ENCODE measurements around the gene AKIRIN2. TPM values are rescaled to one million over a fixed set of nuclear protein-coding genes. Genes with fewer than 3 reads are reported as not detected.

The AKIRIN2 gene
- total and polyA plus RNA-seq, 2 of the 13 experiments (the other 11 are each of a cell fraction or from before 2014, with no cell fraction given) = 15.6 to 23.4 TPM

DNA sequence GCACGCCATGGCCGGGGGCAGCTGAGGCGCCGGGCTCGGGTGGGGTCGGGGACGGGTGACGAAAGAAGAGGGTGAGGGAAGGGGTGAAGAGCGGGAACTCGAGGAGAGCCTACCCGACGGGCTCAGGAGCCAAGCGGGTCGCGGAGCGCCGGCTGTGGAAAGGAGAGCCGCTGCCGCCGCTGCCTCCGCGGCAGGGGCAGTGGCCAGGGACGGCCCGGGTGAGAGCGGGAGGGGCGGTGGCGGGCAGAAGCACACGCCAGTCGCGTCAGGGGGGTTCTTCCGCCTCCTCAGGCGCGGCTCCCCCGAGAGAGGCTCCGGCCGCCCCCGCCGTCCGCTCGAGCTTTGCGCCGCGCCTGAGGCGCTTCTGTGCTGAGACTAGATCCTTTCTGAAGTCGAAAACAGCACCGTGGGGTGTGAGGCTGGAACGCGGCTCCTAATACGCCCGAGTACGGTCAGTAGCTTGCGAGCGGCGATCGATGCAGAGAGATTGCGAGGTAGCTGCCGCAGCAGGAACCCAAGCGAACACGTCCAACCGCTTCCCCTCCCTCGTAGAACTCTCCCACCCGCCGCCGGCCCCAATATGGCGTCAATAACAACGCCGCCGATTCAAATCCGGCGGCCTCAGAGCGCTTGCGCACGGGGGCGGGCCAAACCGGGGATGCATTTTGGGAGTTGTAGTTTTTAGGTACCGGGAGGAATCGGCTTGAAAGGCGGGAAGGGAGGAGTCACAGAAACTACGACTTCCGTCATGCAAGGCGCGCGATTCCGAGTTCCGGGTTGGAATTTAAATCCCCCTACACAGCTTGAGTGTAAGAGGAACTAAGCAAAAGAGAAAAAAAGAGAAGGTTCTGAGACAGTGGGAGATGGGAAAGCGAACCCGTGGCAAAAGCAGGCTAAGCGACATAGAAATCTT lies at the start of gene AKIRIN2 (continued):
- 0 out of 2 replicates have a peak, but pooled peaks have one; percentile 26 for TF ChIP-seq ARID2 (CRISPR knock-in tag; IDR thresholded peaks at IDR 0.05; ENCODE audit: borderline replicate concordance)
- TF ChIP-seq, protein P1, sequence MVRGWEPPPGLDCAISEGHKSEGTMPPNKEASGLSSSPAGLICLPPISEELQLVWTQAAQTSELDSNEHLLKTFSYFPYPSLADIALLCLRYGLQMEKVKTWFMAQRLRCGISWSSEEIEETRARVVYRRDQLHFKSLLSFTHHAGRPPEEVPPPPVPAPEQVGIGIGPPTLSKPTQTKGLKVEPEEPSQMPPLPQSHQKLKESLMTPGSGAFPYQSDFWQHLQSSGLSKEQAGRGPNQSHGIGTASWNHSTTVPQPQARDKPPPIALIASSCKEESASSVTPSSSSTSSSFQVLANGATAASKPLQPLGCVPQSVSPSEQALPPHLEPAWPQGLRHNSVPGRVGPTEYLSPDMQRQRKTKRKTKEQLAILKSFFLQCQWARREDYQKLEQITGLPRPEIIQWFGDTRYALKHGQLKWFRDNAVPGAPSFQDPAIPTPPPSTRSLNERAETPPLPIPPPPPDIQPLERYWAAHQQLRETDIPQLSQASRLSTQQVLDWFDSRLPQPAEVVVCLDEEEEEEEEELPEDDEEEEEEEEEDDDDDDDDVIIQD (CRISPR knock-in tag; IDR thresholded peaks at IDR 0.05; ENCODE audit: low read depth) = peak; percentile 56; the same call in 1 of the 2 replicates
- peak; percentile 85 for TF ChIP-seq ZNF777 (CRISPR knock-in tag; IDR thresholded peaks at IDR 0.05)
- peak; percentile 46; the same call in 1 of the 2 replicates for TF ChIP-seq ZNF792 (CRISPR knock-in tag; IDR thresholded peaks at IDR 0.05)
- TF ChIP-seq KMT2B (CRISPR knock-in tag; IDR thresholded peaks at IDR 0.05) = peak; percentile 77; the same call in 1 of the 2 replicates
- peak; percentile 51; the same call in 1 of the 2 replicates for TF ChIP-seq SMAD3 (CRISPR knock-in tag; IDR thresholded peaks at IDR 0.05)
- peak; percentile 87 for TF ChIP-seq RBM39 (IDR thresholded peaks at IDR 0.05; ENCODE audit: low read depth, low read length, poor library complexity, severe bottlenecking)
- TF ChIP-seq MAZ (IDR thresholded peaks at IDR 0.05; ENCODE audit: borderline replicate concordance, low read depth, low read length) = peak; percentile 75; the same call in 1 of the 2 replicates
- peak; percentile 80 for TF ChIP-seq MAZ (CRISPR knock-in tag; IDR thresholded peaks at IDR 0.05; ENCODE audit: low read depth)
- TF ChIP-seq MAX (IDR thresholded peaks at IDR 0.05) = peak; percentile 58
- peak; percentile 35; the same call in 1 of the 2 replicates for TF ChIP-seq HIVEP1 (CRISPR knock-in tag; IDR thresholded peaks at IDR 0.05)
- TF ChIP-seq SALL1 (CRISPR knock-in tag; IDR thresholded peaks at IDR 0.05) = peak; percentile 89
- TF ChIP-seq, protein P2, sequence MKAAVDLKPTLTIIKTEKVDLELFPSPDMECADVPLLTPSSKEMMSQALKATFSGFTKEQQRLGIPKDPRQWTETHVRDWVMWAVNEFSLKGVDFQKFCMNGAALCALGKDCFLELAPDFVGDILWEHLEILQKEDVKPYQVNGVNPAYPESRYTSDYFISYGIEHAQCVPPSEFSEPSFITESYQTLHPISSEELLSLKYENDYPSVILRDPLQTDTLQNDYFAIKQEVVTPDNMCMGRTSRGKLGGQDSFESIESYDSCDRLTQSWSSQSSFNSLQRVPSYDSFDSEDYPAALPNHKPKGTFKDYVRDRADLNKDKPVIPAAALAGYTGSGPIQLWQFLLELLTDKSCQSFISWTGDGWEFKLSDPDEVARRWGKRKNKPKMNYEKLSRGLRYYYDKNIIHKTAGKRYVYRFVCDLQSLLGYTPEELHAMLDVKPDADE (CRISPR knock-in tag; IDR thresholded peaks at IDR 0.05) = no peak
- TF ChIP-seq PCBP2 (optimal IDR thresholded peaks at IDR 0.05; ENCODE audit: low read depth, low read length, poor library complexity, severe bottlenecking) = no peak
- TF ChIP-seq CHD2 (IDR thresholded peaks at IDR 0.05; ENCODE audit: low read depth, low read length) = no peak
- TF ChIP-seq SP4 (CRISPR knock-in tag; IDR thresholded peaks at IDR 0.05) = peak; percentile 92
- peak; percentile 87; the same call in 1 of the 2 replicates for TF ChIP-seq ZNF546 (CRISPR knock-in tag; conservative IDR thresholded peaks at IDR 0.05)
- TF ChIP-seq YEATS2 (CRISPR knock-in tag; IDR thresholded peaks at IDR 0.05; ENCODE audit: borderline replicate concordance) = peak; percentile 92
- peak; percentile 70 for TF ChIP-seq HNRNPLL (IDR thresholded peaks at IDR 0.05; ENCODE audit: low read depth, low read length, poor library complexity, severe bottlenecking)
- TF ChIP-seq PCBP1 (IDR thresholded peaks at IDR 0.05; ENCODE audit: borderline replicate concordance, low read depth, low read length) = 0 out of 2 replicates have a peak, but pooled peaks have one; percentile 37
- TF ChIP-seq AKAP8 (CRISPR knock-in tag; IDR thresholded peaks at IDR 0.05) = peak; percentile 34; the same call in 1 of the 2 replicates
- peak; percentile 98 for TF ChIP-seq ELF4 (CRISPR knock-in tag; IDR thresholded peaks at IDR 0.05; ENCODE audit: borderline replicate concordance)
